Measurements from ENCODE around the gene DLG2. TPM values are rescaled to one million over a fixed set of nuclear protein-coding genes. Genes with fewer than 3 reads are reported as not detected.

Gene DLG2
- total RNA-seq, 1 donor from 2014 or later = 5.9 TPM

DNA sequence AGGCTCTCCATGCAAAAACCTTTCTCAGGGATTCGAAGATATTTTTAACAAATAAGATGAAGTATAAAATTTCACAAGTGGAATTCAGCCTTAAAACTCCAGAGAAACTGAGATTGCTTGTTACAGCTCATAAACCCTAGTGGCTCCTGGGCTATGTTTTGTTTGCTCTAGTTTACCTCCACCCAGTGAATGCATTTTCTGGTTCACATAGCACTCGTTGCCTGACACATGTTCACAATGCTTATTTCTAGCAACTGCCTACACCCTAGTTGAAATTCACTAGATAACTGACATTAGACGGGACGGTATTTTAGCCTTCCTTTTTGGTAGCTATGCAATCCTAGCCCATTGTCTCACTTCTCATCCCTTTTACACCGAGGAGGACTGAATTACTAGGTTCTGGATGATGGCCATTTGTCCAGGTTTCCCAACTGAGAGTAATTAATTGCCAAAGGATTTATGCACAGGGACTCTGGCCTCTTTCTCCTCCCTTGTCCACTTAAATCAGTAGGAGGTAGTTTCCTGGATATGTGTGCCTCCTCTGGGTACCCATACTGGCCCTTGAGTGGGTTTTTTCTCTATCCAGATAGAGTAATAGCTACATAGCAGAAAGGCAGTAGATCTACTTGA, 951.6 kb downstream of the DLG2 start:
- no peaks in the 10 kb centered on the region for H3K9me3 Mint-ChIP-seq
- H3K36me3 Mint-ChIP-seq = no peaks in the 10 kb centered on the region
- no peaks in the 10 kb centered on the region for H3K4me1 Mint-ChIP-seq (ENCODE audit: unreplicated experiment)
- no peak overlapping the region for H3K27ac Mint-ChIP-seq
- no peaks in the 10 kb centered on the region for H3K27me3 Mint-ChIP-seq
- TF ChIP-seq, protein P1, sequence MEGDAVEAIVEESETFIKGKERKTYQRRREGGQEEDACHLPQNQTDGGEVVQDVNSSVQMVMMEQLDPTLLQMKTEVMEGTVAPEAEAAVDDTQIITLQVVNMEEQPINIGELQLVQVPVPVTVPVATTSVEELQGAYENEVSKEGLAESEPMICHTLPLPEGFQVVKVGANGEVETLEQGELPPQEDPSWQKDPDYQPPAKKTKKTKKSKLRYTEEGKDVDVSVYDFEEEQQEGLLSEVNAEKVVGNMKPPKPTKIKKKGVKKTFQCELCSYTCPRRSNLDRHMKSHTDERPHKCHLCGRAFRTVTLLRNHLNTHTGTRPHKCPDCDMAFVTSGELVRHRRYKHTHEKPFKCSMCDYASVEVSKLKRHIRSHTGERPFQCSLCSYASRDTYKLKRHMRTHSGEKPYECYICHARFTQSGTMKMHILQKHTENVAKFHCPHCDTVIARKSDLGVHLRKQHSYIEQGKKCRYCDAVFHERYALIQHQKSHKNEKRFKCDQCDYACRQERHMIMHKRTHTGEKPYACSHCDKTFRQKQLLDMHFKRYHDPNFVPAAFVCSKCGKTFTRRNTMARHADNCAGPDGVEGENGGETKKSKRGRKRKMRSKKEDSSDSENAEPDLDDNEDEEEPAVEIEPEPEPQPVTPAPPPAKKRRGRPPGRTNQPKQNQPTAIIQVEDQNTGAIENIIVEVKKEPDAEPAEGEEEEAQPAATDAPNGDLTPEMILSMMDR (conservative IDR thresholded peaks at IDR 0.05) = no peak
- no peak for DNase-seq (ENCODE audit: extremely low spot score, unreplicated experiment)
- H3K4me3 Mint-ChIP-seq = no peak overlapping the region

DNA sequence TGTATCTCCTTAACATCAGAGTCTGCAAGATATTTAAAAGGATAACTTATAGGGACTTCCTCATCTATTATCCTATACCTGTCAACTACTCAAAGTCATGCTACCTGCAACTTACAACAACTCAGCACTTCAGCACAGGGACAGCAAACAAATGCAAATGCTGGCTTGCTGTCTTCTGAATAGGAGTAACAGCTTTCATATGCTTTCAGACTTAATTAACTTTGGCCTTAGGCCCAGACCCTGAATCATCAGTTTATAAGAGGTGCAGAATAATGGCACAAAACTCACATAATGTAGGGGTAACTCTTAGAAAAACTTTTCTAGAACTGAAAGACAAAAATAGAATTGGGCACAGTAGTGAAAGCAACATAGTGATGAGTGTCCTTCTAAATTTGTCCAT, 953.4 kb downstream of the DLG2 start:
- H3K36me3 Mint-ChIP-seq = no peaks in the 10 kb centered on the region
- H3K27me3 Mint-ChIP-seq = no peaks in the 10 kb centered on the region
- no peak overlapping the region for H3K4me3 Mint-ChIP-seq
- TF ChIP-seq, protein P1 (conservative IDR thresholded peaks at IDR 0.05) = no peak
- no peaks in the 10 kb centered on the region for H3K9me3 Mint-ChIP-seq
- no peaks in the 10 kb centered on the region for H3K4me1 Mint-ChIP-seq (ENCODE audit: unreplicated experiment)
- no peak overlapping the region for H3K27ac Mint-ChIP-seq
- DNase-seq (ENCODE audit: extremely low spot score, unreplicated experiment) = no peak

DNA sequence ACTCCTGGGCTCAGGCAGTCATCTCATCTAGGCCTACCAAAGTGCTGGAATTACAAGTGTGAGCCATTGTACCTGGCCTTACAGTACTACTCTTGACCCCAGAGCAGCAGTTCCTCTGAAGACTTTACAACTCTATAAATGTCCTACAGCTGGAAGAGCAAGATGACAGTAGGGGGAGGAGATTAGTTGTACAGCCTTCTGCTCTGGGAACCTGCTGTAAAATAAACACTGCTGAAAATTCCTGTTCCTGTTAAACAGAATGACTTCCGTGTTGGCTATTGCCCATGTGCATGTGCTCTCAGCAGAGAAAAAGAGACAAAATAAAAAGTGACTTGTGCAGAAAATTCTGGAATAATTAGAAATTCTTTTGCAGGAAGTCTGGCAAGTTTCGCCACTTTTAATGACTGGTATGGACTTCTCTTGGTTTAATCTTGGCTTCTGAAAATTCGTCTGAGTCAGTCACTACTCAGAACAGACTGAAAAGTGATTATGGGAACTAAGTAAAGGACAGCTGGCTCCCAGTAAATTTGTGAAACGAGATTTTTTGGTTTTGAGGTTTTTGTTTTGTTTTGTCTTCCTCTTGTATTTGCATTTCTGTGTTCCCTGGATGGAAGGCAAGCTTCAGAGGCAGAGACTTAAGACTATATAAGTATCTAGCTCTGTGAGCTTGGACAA, 955.7 kb downstream of the DLG2 start:
- H3K27ac Mint-ChIP-seq = no peak overlapping the region
- H3K27me3 Mint-ChIP-seq = no peaks in the 10 kb centered on the region
- no peak overlapping the region for H3K4me3 Mint-ChIP-seq
- no peak for DNase-seq (ENCODE audit: extremely low spot score, unreplicated experiment)
- H3K4me1 Mint-ChIP-seq (ENCODE audit: unreplicated experiment) = no peaks in the 10 kb centered on the region
- TF ChIP-seq, protein P1 (conservative IDR thresholded peaks at IDR 0.05) = no peak
- H3K36me3 Mint-ChIP-seq = no peaks in the 10 kb centered on the region
- no peaks in the 10 kb centered on the region for H3K9me3 Mint-ChIP-seq

DNA sequence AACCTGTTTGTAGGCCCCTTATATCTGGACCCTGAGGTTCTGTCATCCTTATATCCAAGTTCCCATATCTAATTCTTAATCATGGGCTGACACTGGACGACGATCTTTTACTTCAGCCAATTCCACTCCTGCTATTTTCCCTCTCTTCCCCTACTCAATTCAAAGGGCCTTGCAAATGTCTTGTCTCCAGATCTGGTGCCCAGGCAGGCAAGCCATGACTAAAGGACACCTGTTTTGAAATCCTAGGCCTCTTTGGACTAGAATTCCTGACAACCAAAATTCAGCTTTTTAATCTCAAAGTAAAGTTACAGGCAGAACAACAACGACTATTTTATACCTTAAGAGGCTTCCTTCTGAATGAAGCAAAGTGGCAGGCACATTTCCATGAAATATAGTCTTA, 963.4 kb downstream of the DLG2 start:
- Mint-ChIP-seq H3K4me1 (ENCODE audit: unreplicated experiment) (no peaks in the 10 kb centered on the region), H3K36me3 (no peaks in the 10 kb centered on the region), H3K27ac (no peak overlapping the region), H3K9me3 (no peaks in the 10 kb centered on the region), H3K27me3 (no peaks in the 10 kb centered on the region), H3K4me3 (no peak overlapping the region)
- DNase-seq (ENCODE audit: extremely low spot score, unreplicated experiment) = no peak
- TF ChIP-seq, protein P1 (conservative IDR thresholded peaks at IDR 0.05) = no peak

DNA sequence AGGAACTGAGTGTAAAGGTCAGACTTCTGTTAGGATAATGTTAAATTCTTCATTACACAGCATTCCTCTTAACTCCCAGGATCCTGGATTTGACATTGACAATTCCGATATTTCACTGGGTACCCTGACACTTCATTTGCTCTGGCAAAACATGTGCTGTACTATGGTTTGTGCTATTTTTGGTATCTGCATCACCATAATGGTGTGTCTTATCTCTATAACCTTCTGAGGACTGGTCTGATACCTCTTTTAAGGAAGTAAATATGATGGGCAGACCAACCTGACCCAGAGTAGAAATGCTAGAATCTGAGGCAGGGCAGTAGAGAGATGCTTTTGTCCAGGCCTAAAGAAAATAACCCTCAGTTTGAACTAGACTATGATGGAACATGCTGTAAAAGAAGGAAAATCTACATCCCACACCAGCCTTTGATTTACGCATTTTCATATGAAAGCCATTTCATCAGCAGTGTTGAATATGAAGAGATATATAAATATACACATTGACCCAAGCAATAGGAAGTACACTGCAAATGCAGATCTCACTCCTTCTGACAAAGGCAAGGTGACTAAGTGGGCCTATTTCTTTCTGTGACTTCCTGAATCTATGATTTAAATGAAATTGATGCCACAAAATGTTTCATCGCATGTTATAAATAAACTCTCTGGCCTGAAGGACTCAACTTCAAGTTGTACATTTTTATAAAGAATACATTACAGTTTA, 966.7 kb downstream of the DLG2 start:
- DNase-seq (ENCODE audit: extremely low spot score, unreplicated experiment) = no peak
- Mint-ChIP-seq H3K4me1 (ENCODE audit: unreplicated experiment) (no peaks in the 10 kb centered on the region), H3K9me3 (no peaks in the 10 kb centered on the region), H3K27me3 (no peaks in the 10 kb centered on the region), H3K27ac (no peak overlapping the region), H3K4me3 (no peak overlapping the region), H3K36me3 (no peaks in the 10 kb centered on the region)
- TF ChIP-seq, protein P1 (conservative IDR thresholded peaks at IDR 0.05) = no peak
